ENCODE data around the gene VIT.

The VIT gene

GRCh38 chr2:36729067-36729466 lies 32.6 kb downstream of the VIT start:
- no peak overlapping the region for H3K4me3 ChIP-seq (ENCODE audit: low read length)
- no peaks in the 10 kb centered on the region for H3K27me3 ChIP-seq (ENCODE audit: control insufficient read depth, insufficient read depth, low read length)
- H3K9ac ChIP-seq (ENCODE audit: low read length): no peak overlapping the region
- H3K4me1 ChIP-seq (ENCODE audit: control insufficient read depth, insufficient read depth, low read length): no peaks in the 10 kb centered on the region
- no peaks in the 10 kb centered on the region for H3K9me3 ChIP-seq (ENCODE audit: control insufficient read depth, low read length)
- no peaks in the 10 kb centered on the region for H3K36me3 ChIP-seq (ENCODE audit: control insufficient read depth, insufficient read depth, low read length)

GRCh38 chr2:36731941-36732672 lies 35.6 kb downstream of the VIT start:
- H3K9me3 ChIP-seq (ENCODE audit: control insufficient read depth, low read length): no peaks in the 10 kb centered on the region
- H3K27me3 ChIP-seq (ENCODE audit: control insufficient read depth, insufficient read depth, low read length): no peaks in the 10 kb centered on the region
- no peak overlapping the region for H3K9ac ChIP-seq (ENCODE audit: low read length)
- H3K36me3 ChIP-seq (ENCODE audit: control insufficient read depth, insufficient read depth, low read length): no peaks in the 10 kb centered on the region
- H3K4me1 ChIP-seq (ENCODE audit: control insufficient read depth, insufficient read depth, low read length): no peaks in the 10 kb centered on the region
- H3K4me3 ChIP-seq (ENCODE audit: low read length): no peak overlapping the region

- H3K9ac ChIP-seq (ENCODE audit: low read length): no peak overlapping the region
- H3K27me3 ChIP-seq (ENCODE audit: control insufficient read depth, insufficient read depth, low read length): no peaks in the 10 kb centered on the region
- H3K4me1 ChIP-seq (ENCODE audit: control insufficient read depth, insufficient read depth, low read length): no peaks in the 10 kb centered on the region
- no peaks in the 10 kb centered on the region for H3K36me3 ChIP-seq (ENCODE audit: control insufficient read depth, insufficient read depth, low read length)
- H3K9me3 ChIP-seq (ENCODE audit: control insufficient read depth, low read length): no peaks in the 10 kb centered on the region
- no peak overlapping the region for H3K4me3 ChIP-seq (ENCODE audit: low read length)
Measured at GRCh38 chr2:36732673-36733036, 36.1 kb downstream of the VIT start.

- H3K9me3 ChIP-seq (ENCODE audit: control insufficient read depth, low read length): no peaks in the 10 kb centered on the region
- H3K9ac ChIP-seq (ENCODE audit: low read length): no peak overlapping the region
- H3K4me3 ChIP-seq (ENCODE audit: low read length): no peak overlapping the region
- H3K36me3 ChIP-seq (ENCODE audit: control insufficient read depth, insufficient read depth, low read length): no peaks in the 10 kb centered on the region
- H3K27me3 ChIP-seq (ENCODE audit: control insufficient read depth, insufficient read depth, low read length): no peaks in the 10 kb centered on the region
- no peaks in the 10 kb centered on the region for H3K4me1 ChIP-seq (ENCODE audit: control insufficient read depth, insufficient read depth, low read length)
Measured at GRCh38 chr2:36733215-36733614, 36.7 kb downstream of the VIT start.

- Histone ChIP-seq H3K36me3 (ENCODE audit: control insufficient read depth, insufficient read depth, low read length) (no peaks in the 10 kb centered on the region), H3K9ac (ENCODE audit: low read length) (no peak overlapping the region), H3K27me3 (ENCODE audit: control insufficient read depth, insufficient read depth, low read length) (no peaks in the 10 kb centered on the region), H3K4me3 (ENCODE audit: low read length) (no peak overlapping the region), H3K9me3 (ENCODE audit: control insufficient read depth, low read length) (no peaks in the 10 kb centered on the region), H3K4me1 (ENCODE audit: control insufficient read depth, insufficient read depth, low read length) (no peaks in the 10 kb centered on the region)
Measured at GRCh38 chr2:36734304-36734703, 37.8 kb downstream of the VIT start.

- Histone ChIP-seq H3K27me3 (ENCODE audit: control insufficient read depth, insufficient read depth, low read length) (no peaks in the 10 kb centered on the region), H3K36me3 (ENCODE audit: control insufficient read depth, insufficient read depth, low read length) (no peaks in the 10 kb centered on the region), H3K4me1 (ENCODE audit: control insufficient read depth, insufficient read depth, low read length) (no peaks in the 10 kb centered on the region), H3K4me3 (ENCODE audit: low read length) (no peak overlapping the region), H3K9me3 (ENCODE audit: control insufficient read depth, low read length) (no peaks in the 10 kb centered on the region), H3K9ac (ENCODE audit: low read length) (no peak overlapping the region)
Measured at GRCh38 chr2:36737131-36737750, 40.7 kb downstream of the VIT start.

- Histone ChIP-seq H3K27me3 (ENCODE audit: control insufficient read depth, insufficient read depth, low read length) (no peaks in the 10 kb centered on the region), H3K9me3 (ENCODE audit: control insufficient read depth, low read length) (no peaks in the 10 kb centered on the region), H3K4me1 (ENCODE audit: control insufficient read depth, insufficient read depth, low read length) (no peaks in the 10 kb centered on the region), H3K36me3 (ENCODE audit: control insufficient read depth, insufficient read depth, low read length) (no peaks in the 10 kb centered on the region), H3K9ac (ENCODE audit: low read length) (no peak overlapping the region), H3K4me3 (ENCODE audit: low read length) (no peak overlapping the region)
Measured at GRCh38 chr2:36740061-36740460, 43.6 kb downstream of the VIT start.

GRCh38 chr2:36741188-36741837 lies 44.8 kb downstream of the VIT start:
- Histone ChIP-seq H3K27me3 (ENCODE audit: control insufficient read depth, insufficient read depth, low read length) (no peaks in the 10 kb centered on the region), H3K4me1 (ENCODE audit: control insufficient read depth, insufficient read depth, low read length) (no peaks in the 10 kb centered on the region), H3K9me3 (ENCODE audit: control insufficient read depth, low read length) (no peaks in the 10 kb centered on the region), H3K36me3 (ENCODE audit: control insufficient read depth, insufficient read depth, low read length) (no peaks in the 10 kb centered on the region), H3K9ac (ENCODE audit: low read length) (no peak overlapping the region), H3K4me3 (ENCODE audit: low read length) (no peak overlapping the region)

- Histone ChIP-seq H3K36me3 (ENCODE audit: control insufficient read depth, insufficient read depth, low read length) (no peaks in the 10 kb centered on the region), H3K27me3 (ENCODE audit: control insufficient read depth, insufficient read depth, low read length) (no peaks in the 10 kb centered on the region), H3K4me1 (ENCODE audit: control insufficient read depth, insufficient read depth, low read length) (no peaks in the 10 kb centered on the region), H3K9me3 (ENCODE audit: control insufficient read depth, low read length) (no peaks in the 10 kb centered on the region), H3K4me3 (ENCODE audit: low read length) (no peak overlapping the region), H3K9ac (ENCODE audit: low read length) (no peak overlapping the region)
Measured at GRCh38 chr2:36743954-36744353, 47.4 kb downstream of the VIT start.

GRCh38 chr2:36748166-36748565 lies 51.7 kb downstream of the VIT start:
- H3K4me1 ChIP-seq (ENCODE audit: control insufficient read depth, insufficient read depth, low read length): no peaks in the 10 kb centered on the region
- no peaks in the 10 kb centered on the region for H3K36me3 ChIP-seq (ENCODE audit: control insufficient read depth, insufficient read depth, low read length)
- H3K9ac ChIP-seq (ENCODE audit: low read length): no peak overlapping the region
- H3K9me3 ChIP-seq (ENCODE audit: control insufficient read depth, low read length): no peaks in the 10 kb centered on the region
- H3K27me3 ChIP-seq (ENCODE audit: control insufficient read depth, insufficient read depth, low read length): no peaks in the 10 kb centered on the region
- no peak overlapping the region for H3K4me3 ChIP-seq (ENCODE audit: low read length)

GRCh38 chr2:36750101-36750500 lies 53.6 kb downstream of the VIT start:
- Histone ChIP-seq H3K9ac (ENCODE audit: low read length) (no peak overlapping the region), H3K4me1 (ENCODE audit: control insufficient read depth, insufficient read depth, low read length) (no peaks in the 10 kb centered on the region), H3K9me3 (ENCODE audit: control insufficient read depth, low read length) (no peaks in the 10 kb centered on the region), H3K36me3 (ENCODE audit: control insufficient read depth, insufficient read depth, low read length) (no peaks in the 10 kb centered on the region), H3K27me3 (ENCODE audit: control insufficient read depth, insufficient read depth, low read length) (no peaks in the 10 kb centered on the region), H3K4me3 (ENCODE audit: low read length) (no peak overlapping the region)

GRCh38 chr2:36753706-36754221 lies 57.3 kb downstream of the VIT start:
- no peak overlapping the region for H3K9ac ChIP-seq (ENCODE audit: low read length)

More at GRCh38 chr2:36753706-36754221, 57.3 kb downstream of the VIT start:
- Histone ChIP-seq H3K36me3 (ENCODE audit: control insufficient read depth, insufficient read depth, low read length) (no peaks in the 10 kb centered on the region), H3K4me3 (ENCODE audit: low read length) (no peak overlapping the region), H3K27me3 (ENCODE audit: control insufficient read depth, insufficient read depth, low read length) (no peaks in the 10 kb centered on the region), H3K9me3 (ENCODE audit: control insufficient read depth, low read length) (no peaks in the 10 kb centered on the region), H3K4me1 (ENCODE audit: control insufficient read depth, insufficient read depth, low read length) (no peaks in the 10 kb centered on the region)

Data from mucosa of stomach (tissue), 1 donor.